ENCODE measurements around the gene GHRH. TPM values are rescaled to one million over a fixed set of nuclear protein-coding genes. Genes with fewer than 3 reads are reported as not detected.

The GHRH gene
- total and polyA plus RNA-seq, 2 donors (not counting 1 experiment from before 2014, with no cell fraction given) = not detected

DNA sequence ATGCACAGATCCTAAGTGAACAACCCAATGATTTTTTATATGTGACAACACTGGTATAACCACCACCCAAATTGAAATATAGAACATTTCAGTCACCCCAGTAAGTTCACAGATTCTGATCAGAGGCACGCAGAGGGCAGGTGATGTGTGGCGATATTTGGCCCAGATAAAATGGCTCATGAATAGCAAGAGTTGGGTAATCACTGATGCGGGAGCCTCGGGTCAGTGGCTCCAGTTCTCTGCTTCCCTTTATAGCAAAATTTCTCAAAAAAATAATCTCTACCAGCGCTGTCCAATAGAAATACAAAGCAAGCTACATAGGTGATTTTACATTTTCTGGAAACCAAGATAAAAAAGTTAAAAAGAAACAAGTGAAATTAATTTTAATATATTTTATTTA, 14.9 kb downstream of the GHRH start:
- Mint-ChIP-seq H3K9me3 (ENCODE audit: insufficient read depth) (no peaks in the 10 kb centered on the region), H3K27ac (no peak overlapping the region), H3K4me1 (no peaks in the 10 kb centered on the region), H3K4me3 (no peak overlapping the region), H3K27me3 (no peaks in the 10 kb centered on the region)
- no peak for DNase-seq
- ChIA-PET POLR2A (no interaction called here), CTCF (no interaction called here)
- no peaks in the 10 kb centered on the region for H4K20me1 ChIP-seq (ENCODE audit: control insufficient read depth, insufficient read depth, low read length, poor library complexity, severe bottlenecking)
- H3K36me3 ChIP-seq (replicated peaks in 1 of 2; ENCODE audit: control extremely low read depth in 1 of 2, control insufficient read depth in 1 of 2, extremely low read depth in 1 of 2, insufficient read depth in 2 of 2, low read length in 1 of 2) = peaks cover 0 to 15% of the 10 kb centered on the region in 2 experiments
- no peak overlapping the region for H3K4me3 ChIP-seq (ENCODE audit: control extremely low read depth in 1 of 5, extremely low read depth in 1 of 5, insufficient read depth in 1 of 5, low read depth in 2 of 5, low read length in 4 of 5)
- H3K79me2 ChIP-seq (ENCODE audit: control insufficient read depth, insufficient read depth, low read length) = no peaks in the 10 kb centered on the region
- no peak overlapping the region for H2AFZ ChIP-seq (ENCODE audit: insufficient read depth, low read depth, low read length, poor library complexity, severe bottlenecking)
- no peaks in the 10 kb centered on the region for H3K9me3 ChIP-seq (ENCODE audit: control extremely low read depth in 1 of 3, control insufficient read depth in 2 of 3, insufficient read depth in 1 of 3, low read length in 2 of 3)
- ATAC-seq (ENCODE audit: low read depth) = no peak
- no peaks in the 10 kb centered on the region for H3K4me1 ChIP-seq (ENCODE audit: control insufficient read depth in 2 of 2, insufficient read depth in 2 of 2, low read length in 2 of 2)
- intact Hi-C loops (cut with micrococcal nuclease) = no loop called here
- H3K9ac ChIP-seq (ENCODE audit: low read length) = no peak overlapping the region
- H3K4me2 ChIP-seq (replicated peaks; ENCODE audit: low read depth, low read length, poor library complexity, severe bottlenecking) = no peak overlapping the region
- no peaks in the 10 kb centered on the region for H3K27me3 ChIP-seq (replicated peaks in 1 of 4; ENCODE audit: control extremely low read depth in 1 of 4, control insufficient read depth in 3 of 4, insufficient read depth in 4 of 4, low read length in 3 of 4)
- H3K27ac ChIP-seq (ENCODE audit: low read length in 2 of 2) = no peak overlapping the region
- WGBS (ENCODE audit: insufficient coverage) = 87% methylated on average over 3 of the region's 5 CpGs
- TF ChIP-seq EZH2 (IDR thresholded peaks at IDR 0.05; ENCODE audit: borderline replicate concordance, insufficient read depth, low read depth, low read length, poor library complexity, severe bottlenecking) = no peak
- TF ChIP-seq, protein P1, sequence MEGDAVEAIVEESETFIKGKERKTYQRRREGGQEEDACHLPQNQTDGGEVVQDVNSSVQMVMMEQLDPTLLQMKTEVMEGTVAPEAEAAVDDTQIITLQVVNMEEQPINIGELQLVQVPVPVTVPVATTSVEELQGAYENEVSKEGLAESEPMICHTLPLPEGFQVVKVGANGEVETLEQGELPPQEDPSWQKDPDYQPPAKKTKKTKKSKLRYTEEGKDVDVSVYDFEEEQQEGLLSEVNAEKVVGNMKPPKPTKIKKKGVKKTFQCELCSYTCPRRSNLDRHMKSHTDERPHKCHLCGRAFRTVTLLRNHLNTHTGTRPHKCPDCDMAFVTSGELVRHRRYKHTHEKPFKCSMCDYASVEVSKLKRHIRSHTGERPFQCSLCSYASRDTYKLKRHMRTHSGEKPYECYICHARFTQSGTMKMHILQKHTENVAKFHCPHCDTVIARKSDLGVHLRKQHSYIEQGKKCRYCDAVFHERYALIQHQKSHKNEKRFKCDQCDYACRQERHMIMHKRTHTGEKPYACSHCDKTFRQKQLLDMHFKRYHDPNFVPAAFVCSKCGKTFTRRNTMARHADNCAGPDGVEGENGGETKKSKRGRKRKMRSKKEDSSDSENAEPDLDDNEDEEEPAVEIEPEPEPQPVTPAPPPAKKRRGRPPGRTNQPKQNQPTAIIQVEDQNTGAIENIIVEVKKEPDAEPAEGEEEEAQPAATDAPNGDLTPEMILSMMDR (IDR thresholded peaks at IDR 0.05) = no peak

DNA sequence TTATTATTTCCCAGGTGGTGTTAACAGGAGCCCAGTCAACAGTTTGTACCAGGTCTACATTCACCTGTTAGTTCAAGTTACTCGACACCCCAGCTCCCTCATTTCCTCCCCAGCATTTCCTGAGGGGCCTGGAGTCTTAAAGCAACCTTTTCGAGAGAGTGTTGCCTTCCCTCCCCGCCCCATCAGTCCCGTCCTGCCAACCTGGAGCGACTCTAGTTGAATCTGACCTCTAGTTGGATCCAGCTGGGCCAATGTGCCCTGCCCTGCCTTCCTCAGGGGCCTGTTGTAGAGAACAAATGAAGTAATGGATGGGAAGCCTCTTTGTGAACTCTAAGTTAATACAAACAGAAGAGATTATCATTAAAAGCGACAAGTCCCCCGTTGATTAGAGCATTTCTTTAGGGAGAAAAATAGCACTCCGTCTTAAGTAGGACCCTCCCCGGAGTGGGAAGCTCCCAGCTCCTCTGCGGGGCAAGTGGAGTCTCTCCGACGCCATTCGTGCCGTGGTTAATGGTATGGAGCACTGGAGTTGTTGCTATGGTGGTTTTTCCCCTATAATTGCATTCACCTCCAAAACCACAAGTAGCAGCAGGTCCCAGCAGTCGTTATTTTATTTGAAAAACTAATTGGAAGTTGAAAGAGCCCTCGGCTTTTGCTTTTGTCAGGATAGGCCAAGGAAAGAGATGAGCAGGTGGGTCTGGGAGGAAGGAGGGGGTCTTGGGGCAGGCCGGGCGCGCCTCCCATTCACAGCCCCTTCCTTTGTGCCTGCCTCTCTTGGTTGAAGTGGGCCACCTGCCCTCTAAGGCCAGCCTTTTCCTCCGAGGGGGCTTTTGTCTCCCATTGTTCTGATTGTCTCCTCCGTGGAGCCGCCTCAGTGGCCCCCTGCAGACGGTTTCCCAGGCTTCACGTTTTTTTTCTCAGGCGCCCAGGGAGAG, 16.1 kb downstream of the GHRH start:
- no peak for DNase-seq
- no peak overlapping the region for H2AFZ ChIP-seq (ENCODE audit: insufficient read depth, low read depth, low read length, poor library complexity, severe bottlenecking)
- H3K36me3 ChIP-seq (replicated peaks in 1 of 2; ENCODE audit: control extremely low read depth in 1 of 2, control insufficient read depth in 1 of 2, extremely low read depth in 1 of 2, insufficient read depth in 2 of 2, low read length in 1 of 2) = peaks cover 0 to 26% of the 10 kb centered on the region in 2 experiments
- Mint-ChIP-seq H3K27ac (no peak overlapping the region), H3K27me3 (no peaks in the 10 kb centered on the region), H3K9me3 (ENCODE audit: insufficient read depth) (no peaks in the 10 kb centered on the region), H3K4me3 (no peak overlapping the region), H3K4me1 (no peaks in the 10 kb centered on the region)
- no peak overlapping the region for H3K4me3 ChIP-seq (ENCODE audit: control extremely low read depth in 1 of 5, extremely low read depth in 1 of 5, insufficient read depth in 1 of 5, low read depth in 2 of 5, low read length in 4 of 5)
- H3K9me3 ChIP-seq (ENCODE audit: control extremely low read depth in 1 of 3, control insufficient read depth in 2 of 3, insufficient read depth in 1 of 3, low read length in 2 of 3) = no peaks in the 10 kb centered on the region
- no peaks in the 10 kb centered on the region for H3K79me2 ChIP-seq (ENCODE audit: control insufficient read depth, insufficient read depth, low read length)
- H4K20me1 ChIP-seq (ENCODE audit: control insufficient read depth, insufficient read depth, low read length, poor library complexity, severe bottlenecking) = no peaks in the 10 kb centered on the region
- WGBS (ENCODE audit: insufficient coverage) = 86% methylated on average over 8 of the region's 25 CpGs
- H3K4me1 ChIP-seq (ENCODE audit: control insufficient read depth in 2 of 2, insufficient read depth in 2 of 2, low read length in 2 of 2) = no peaks in the 10 kb centered on the region
- TF ChIP-seq, protein P1 (IDR thresholded peaks at IDR 0.05) = no peak
- TF ChIP-seq EZH2 (IDR thresholded peaks at IDR 0.05; ENCODE audit: borderline replicate concordance, insufficient read depth, low read depth, low read length, poor library complexity, severe bottlenecking) = no peak
- H3K27me3 ChIP-seq (replicated peaks in 1 of 4; ENCODE audit: control extremely low read depth in 1 of 4, control insufficient read depth in 3 of 4, insufficient read depth in 4 of 4, low read length in 3 of 4) = no peaks in the 10 kb centered on the region
- no peak overlapping the region for H3K9ac ChIP-seq (ENCODE audit: low read length)
- ATAC-seq (ENCODE audit: low read depth) = no peak
- CTCF ChIA-PET = interaction anchor here (1.1 kb wide), 1 partner anchor 50 kb away, joined by 3 read pairs; no protein-coding TSS in a partner anchor
- no peak overlapping the region for H3K27ac ChIP-seq (ENCODE audit: low read length in 2 of 2)
- H3K4me2 ChIP-seq (replicated peaks; ENCODE audit: low read depth, low read length, poor library complexity, severe bottlenecking) = no peak overlapping the region
- POLR2A ChIA-PET = no interaction called here
- intact Hi-C loops (cut with micrococcal nuclease) = no loop called here
